Gastroesophageal sphincter (tissue), 3 donors: Measurements from ENCODE around the gene ADAMTS3.

Experiments used
- EP300 ChIP-seq: sonication (generic); formaldehyde crosslinking; IDR thresholded peaks from one replicate; pipeline ENCODE4 v1.6.1; 2017; ENCODE audit warnings: antibody characterized with exemption, mild to moderate bottlenecking
- POLR2A ChIP-seq, 2 donors: fragments of 450-650 bp; IDR thresholded peaks; one replicate each; pipeline ENCODE4 v1.6.1; 2017; ENCODE audit warnings: antibody characterized with exemption in 2 of 2, mild to moderate bottlenecking in 2 of 2, moderate library complexity in 1 of 2
- POLR2AphosphoS5 ChIP-seq: sonication (generic); formaldehyde crosslinking; IDR thresholded peaks from one replicate; pipeline ENCODE4 v1.6.1; 2017; ENCODE audit warnings: antibody characterized with exemption
- TF ChIP-seq, protein P1 (sequence below), 4 experiments: fragments of 200-600 bp in 2 of 4; fragments of 450-650 bp in 2 of 4; sonication (generic) in 1 of 4; IDR thresholded peaks; one replicate each; pipeline ENCODE4 v1.5.1; 2017 to 2019; ENCODE audit warnings: antibody characterized with exemption in 4 of 4, mild to moderate bottlenecking in 2 of 4, moderate library complexity in 2 of 4

DNA sequence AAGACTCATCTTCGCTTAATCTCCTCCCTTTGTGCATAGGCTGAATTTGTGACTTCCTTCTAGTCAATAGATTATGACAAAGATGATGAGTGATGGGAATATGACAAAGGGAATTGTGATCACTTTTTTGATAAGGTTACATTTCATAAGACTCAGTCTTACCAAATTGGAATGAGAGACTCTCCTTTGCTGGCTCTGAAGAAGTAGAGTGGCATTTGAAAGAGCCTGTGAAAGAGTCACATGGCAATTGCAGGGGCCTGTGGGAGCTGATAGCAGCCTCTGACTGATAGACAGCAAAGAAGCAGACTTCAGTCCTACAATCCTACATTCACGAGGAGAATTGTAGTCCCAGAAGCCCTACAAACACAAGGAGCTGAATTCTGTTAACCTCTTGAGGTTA, 44.9 kb upstream of the ADAMTS3 start:
- TF ChIP-seq EP300: no peak
- TF ChIP-seq POLR2A (IDR thresholded peaks at IDR 0.05): no peak
- TF ChIP-seq, protein P1, sequence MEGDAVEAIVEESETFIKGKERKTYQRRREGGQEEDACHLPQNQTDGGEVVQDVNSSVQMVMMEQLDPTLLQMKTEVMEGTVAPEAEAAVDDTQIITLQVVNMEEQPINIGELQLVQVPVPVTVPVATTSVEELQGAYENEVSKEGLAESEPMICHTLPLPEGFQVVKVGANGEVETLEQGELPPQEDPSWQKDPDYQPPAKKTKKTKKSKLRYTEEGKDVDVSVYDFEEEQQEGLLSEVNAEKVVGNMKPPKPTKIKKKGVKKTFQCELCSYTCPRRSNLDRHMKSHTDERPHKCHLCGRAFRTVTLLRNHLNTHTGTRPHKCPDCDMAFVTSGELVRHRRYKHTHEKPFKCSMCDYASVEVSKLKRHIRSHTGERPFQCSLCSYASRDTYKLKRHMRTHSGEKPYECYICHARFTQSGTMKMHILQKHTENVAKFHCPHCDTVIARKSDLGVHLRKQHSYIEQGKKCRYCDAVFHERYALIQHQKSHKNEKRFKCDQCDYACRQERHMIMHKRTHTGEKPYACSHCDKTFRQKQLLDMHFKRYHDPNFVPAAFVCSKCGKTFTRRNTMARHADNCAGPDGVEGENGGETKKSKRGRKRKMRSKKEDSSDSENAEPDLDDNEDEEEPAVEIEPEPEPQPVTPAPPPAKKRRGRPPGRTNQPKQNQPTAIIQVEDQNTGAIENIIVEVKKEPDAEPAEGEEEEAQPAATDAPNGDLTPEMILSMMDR (IDR thresholded peaks at IDR 0.05): no peak
- TF ChIP-seq POLR2AphosphoS5: no peak
